BE2C (cell line): ENCODE measurements around the gene KBTBD4.

Experiments used
- DNase-seq: peaks from one replicate; pipeline ENCODE4 v3.0.0-alpha.2; 2020
- H3K27me3 ChIP-seq: fragments of 250-450 bp; sonication (Bioruptor Pico); 2 replicates; pipeline ENCODE4 v1.5.1; 2020; ENCODE audit warnings: mild to moderate bottlenecking
- H3K36me3 ChIP-seq: fragments of 250-450 bp; sonication (Bioruptor Pico); 2 replicates; pipeline ENCODE4 v1.5.1; 2020; ENCODE audit warnings: mild to moderate bottlenecking
- H3K4me1 ChIP-seq: fragments of 250-450 bp; sonication (Bioruptor Pico); 2 replicates; pipeline ENCODE4 v1.5.1; 2020
- H3K4me3 ChIP-seq: 2 replicates; pipeline ENCODE4 v1.5.1; 2011; ENCODE audit warnings: low read depth, low read length
- H3K9me3 ChIP-seq: fragments of 250-450 bp; sonication (Bioruptor Pico); 2 replicates; pipeline ENCODE4 v1.5.1; 2020
- CTCF ChIP-seq: IDR thresholded peaks from 2 replicates; pipeline ENCODE4 v1.5.1; 2012; ENCODE audit warnings: mild to moderate bottlenecking, low read depth, low read length

The KBTBD4 gene

GRCh38 chr11:47577460-47578041 lies 1.2 kb downstream of the KBTBD4 start:
- H3K36me3 ChIP-seq: peaks cover 24% of the 10 kb centered on the region
- H3K27me3 ChIP-seq: no peaks in the 10 kb centered on the region
- no peak for DNase-seq
- no peaks in the 10 kb centered on the region for H3K9me3 ChIP-seq
- TF ChIP-seq CTCF: no peak
- no peaks in the 10 kb centered on the region for H3K4me1 ChIP-seq
- H3K4me3 ChIP-seq: peak overlapping the region; percentile 94

- H3K27me3 ChIP-seq: no peaks in the 10 kb centered on the region
- H3K4me1 ChIP-seq: no peaks in the 10 kb centered on the region
- H3K36me3 ChIP-seq: peaks cover 12% of the 10 kb centered on the region
- DNase-seq: no peak
- H3K9me3 ChIP-seq: no peaks in the 10 kb centered on the region
- no peak overlapping the region for H3K4me3 ChIP-seq
- TF ChIP-seq CTCF: no peak
Observed at GRCh38 chr11:47573321-47573720, 5.4 kb downstream of the KBTBD4 start.

- peak; percentile 43 for DNase-seq
- Histone ChIP-seq H3K36me3 (peaks cover 12% of the 10 kb centered on the region), H3K9me3 (no peaks in the 10 kb centered on the region), H3K4me1 (no peaks in the 10 kb centered on the region), H3K27me3 (no peaks in the 10 kb centered on the region), H3K4me3 (no peak overlapping the region)
- no peak for TF ChIP-seq CTCF
Observed at GRCh38 chr11:47572715-47573255, 6.0 kb downstream of the KBTBD4 start.

GRCh38 chr11:47571895-47572294 lies 6.9 kb downstream of the KBTBD4 start:
- H3K9me3 ChIP-seq: no peaks in the 10 kb centered on the region
- H3K36me3 ChIP-seq: peaks cover 12% of the 10 kb centered on the region

GRCh38 chr11:47571357-47571729 lies 7.4 kb downstream of the KBTBD4 start:
- H3K27me3 ChIP-seq: no peaks in the 10 kb centered on the region
- H3K9me3 ChIP-seq: no peaks in the 10 kb centered on the region
- H3K4me1 ChIP-seq: no peaks in the 10 kb centered on the region
- H3K4me3 ChIP-seq: no peak overlapping the region
- H3K36me3 ChIP-seq: peaks cover 12% of the 10 kb centered on the region
- no peak for TF ChIP-seq CTCF
- no peak for DNase-seq

More at GRCh38 chr11:47571895-47572294, 6.9 kb downstream of the KBTBD4 start:
- Histone ChIP-seq H3K27me3 (no peaks in the 10 kb centered on the region), H3K4me1 (no peaks in the 10 kb centered on the region), H3K4me3 (no peak overlapping the region)
- no peak for DNase-seq
- no peak for TF ChIP-seq CTCF

- no peak for TF ChIP-seq CTCF
Observed at GRCh38 chr11:47570651-47571356, 8.0 kb downstream of the KBTBD4 start.

More at GRCh38 chr11:47570651-47571356, 8.0 kb downstream of the KBTBD4 start:
- H3K4me3 ChIP-seq: no peak overlapping the region
- H3K27me3 ChIP-seq: no peaks in the 10 kb centered on the region
- no peaks in the 10 kb centered on the region for H3K9me3 ChIP-seq
- no peaks in the 10 kb centered on the region for H3K4me1 ChIP-seq
- DNase-seq: no peak
- peaks cover 12% of the 10 kb centered on the region for H3K36me3 ChIP-seq
